ENCODE measurements around the gene NBAS.

GRCh38 chr2:15571729-15572128 lies 10.6 kb upstream of the NBAS start:
- TF ChIP-seq POLR2AphosphoS5 (IDR thresholded peaks at IDR 0.05; ENCODE audit: low read depth, low read length): no peak
- TF ChIP-seq CTCF (IDR thresholded peaks at IDR 0.05): no peak
- no peak for TF ChIP-seq REST (IDR thresholded peaks at IDR 0.05; ENCODE audit: insufficient read depth in 1 of 2, low read depth in 2 of 2, low read length in 1 of 2)
- no peak for TF ChIP-seq TCF7L2 (IDR thresholded peaks at IDR 0.05; ENCODE audit: low read depth, low read length)

Measured in Panc1 (cell line).